Endometrium (tissue), 2 donors: Measurements from ENCODE around the gene TTC21A.

Experiments
- FAIRE-seq: peaks from 2 replicates; lab custom pipeline; 2012; peaks lifted over from hg19 to GRCh38; lab: Jason Lieb, UNC
- donor health status: control.
- donor health status: control.

Gene TTC21A

GRCh38 chr3:39121621-39122020 lies 14.1 kb downstream of the TTC21A start:
- no peak for FAIRE-seq

- no peak for FAIRE-seq
Observed at GRCh38 chr3:39122813-39123212, 15.3 kb downstream of the TTC21A start.

GRCh38 chr3:39124876-39125840 lies 17.7 kb downstream of the TTC21A start:
- no peak for FAIRE-seq

- FAIRE-seq, result no peak
Observed at GRCh38 chr3:39125841-39126500, 18.5 kb downstream of the TTC21A start.

- FAIRE-seq, result no peak
Observed at GRCh38 chr3:39126532-39127071, 19.1 kb downstream of the TTC21A start.

GRCh38 chr3:39127269-39127907 lies 19.9 kb downstream of the TTC21A start:
- no peak for FAIRE-seq

GRCh38 chr3:39127908-39128304 lies 20.4 kb downstream of the TTC21A start:
- FAIRE-seq, result no peak

- FAIRE-seq, result no peak
Observed at GRCh38 chr3:39128951-39129350, 21.5 kb downstream of the TTC21A start.

GRCh38 chr3:39130026-39130425 lies 22.5 kb downstream of the TTC21A start:
- FAIRE-seq, result no peak

- no peak for FAIRE-seq
Observed at GRCh38 chr3:39130693-39131265, 23.3 kb downstream of the TTC21A start.

- FAIRE-seq, result no peak
Observed at GRCh38 chr3:39132096-39133092, 24.9 kb downstream of the TTC21A start.

GRCh38 chr3:39133093-39133490 lies 25.6 kb downstream of the TTC21A start:
- FAIRE-seq, result no peak

- no peak for FAIRE-seq
Observed at GRCh38 chr3:39133822-39134221, 26.3 kb downstream of the TTC21A start.

GRCh38 chr3:39134305-39134704 lies 26.8 kb downstream of the TTC21A start:
- FAIRE-seq, result no peak

- FAIRE-seq, result no peak
Observed at GRCh38 chr3:39135170-39135805, 27.8 kb downstream of the TTC21A start.

- FAIRE-seq, result no peak
Observed at GRCh38 chr3:39136533-39137434, 29.3 kb downstream of the TTC21A start.

GRCh38 chr3:39137435-39137936 lies 30.0 kb downstream of the TTC21A start:
- FAIRE-seq, result no peak

GRCh38 chr3:39137991-39138803 lies 30.7 kb downstream of the TTC21A start:
- no peak for FAIRE-seq
